ENCODE data around the gene HLCS. TPM values are rescaled to one million over a fixed set of nuclear protein-coding genes. Genes with fewer than 3 reads are reported as not detected.

The HLCS gene
- polyA plus RNA-seq, 1 of the 3 experiments (the other 2 are of a cell fraction), result 13.0 TPM

DNA sequence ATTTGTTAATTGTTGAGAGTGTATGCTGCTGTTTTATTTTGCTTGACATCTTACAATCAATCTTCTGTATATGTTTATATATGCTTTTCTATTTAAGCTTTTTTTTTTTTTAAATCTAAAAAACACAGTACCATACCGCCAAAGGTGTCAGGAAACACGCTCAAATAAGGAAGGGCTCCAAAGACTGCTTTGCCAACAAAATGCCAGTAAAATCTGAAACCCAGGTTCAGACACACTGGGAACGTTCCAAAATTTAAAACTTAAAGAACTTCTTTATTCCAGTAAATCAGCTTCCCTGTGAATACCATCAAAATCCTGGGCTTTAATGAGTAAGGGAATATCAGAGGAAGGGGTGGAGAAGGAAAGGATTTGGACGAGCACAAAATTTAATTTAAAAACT, 180.3 kb downstream of the HLCS start:
- Histone ChIP-seq H4K20me1 (ENCODE audit: insufficient read depth) (peaks cover 3% of the 10 kb centered on the region; the same call in 1 of the 2 replicates), H3K4me2 (no peak overlapping the region), H3K27me3 (ENCODE audit: insufficient read depth) (no peaks in the 10 kb centered on the region), H3K4me1 (ENCODE audit: control insufficient read depth in 1 of 2, insufficient read depth in 2 of 2, low read depth in 1 of 2, low read length in 1 of 2) (no peaks in the 10 kb centered on the region), H3K79me2 (ENCODE audit: insufficient read depth) (no peaks in the 10 kb centered on the region; the same call in 1 of the 2 replicates), H3K36me3 (replicated peaks in 1 of 2; ENCODE audit: control insufficient read depth in 1 of 2, insufficient read depth in 2 of 2, low read length in 1 of 2) (no peaks in the 10 kb centered on the region), H3K9me3 (no peaks in the 10 kb centered on the region), H3K27ac (ENCODE audit: low read depth in 2 of 2, low read length in 1 of 2) (no peak overlapping the region), H3K9ac (no peak overlapping the region), H3K4me3 (ENCODE audit: low read depth in 2 of 2, low read length in 1 of 2) (no peak overlapping the region), H3F3A (replicated peaks; ENCODE audit: insufficient read depth) (no peaks in the 10 kb centered on the region), H2AFZ (ENCODE audit: low read depth) (no peak overlapping the region), H3K9me2 (no peaks in the 10 kb centered on the region)
- ChIA-PET CTCF (no interaction called here), POLR2A (no interaction called here)
- DNase-seq, result no peak
- TF ChIP-seq YY1 (IDR thresholded peaks at IDR 0.05; ENCODE audit: low read depth), result no peak
- TF ChIP-seq, protein P1, sequence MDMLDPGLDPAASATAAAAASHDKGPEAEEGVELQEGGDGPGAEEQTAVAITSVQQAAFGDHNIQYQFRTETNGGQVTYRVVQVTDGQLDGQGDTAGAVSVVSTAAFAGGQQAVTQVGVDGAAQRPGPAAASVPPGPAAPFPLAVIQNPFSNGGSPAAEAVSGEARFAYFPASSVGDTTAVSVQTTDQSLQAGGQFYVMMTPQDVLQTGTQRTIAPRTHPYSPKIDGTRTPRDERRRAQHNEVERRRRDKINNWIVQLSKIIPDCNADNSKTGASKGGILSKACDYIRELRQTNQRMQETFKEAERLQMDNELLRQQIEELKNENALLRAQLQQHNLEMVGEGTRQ (IDR thresholded peaks at IDR 0.05; ENCODE audit: borderline replicate concordance, low read depth, low read length), result no peak
- TF ChIP-seq GATA2 (CRISPR knock-in tag; IDR thresholded peaks at IDR 0.05), result no peak
- TF ChIP-seq RXRA (IDR thresholded peaks at IDR 0.05; ENCODE audit: borderline replicate concordance, low read depth), result no peak
- TF ChIP-seq, protein P2, sequence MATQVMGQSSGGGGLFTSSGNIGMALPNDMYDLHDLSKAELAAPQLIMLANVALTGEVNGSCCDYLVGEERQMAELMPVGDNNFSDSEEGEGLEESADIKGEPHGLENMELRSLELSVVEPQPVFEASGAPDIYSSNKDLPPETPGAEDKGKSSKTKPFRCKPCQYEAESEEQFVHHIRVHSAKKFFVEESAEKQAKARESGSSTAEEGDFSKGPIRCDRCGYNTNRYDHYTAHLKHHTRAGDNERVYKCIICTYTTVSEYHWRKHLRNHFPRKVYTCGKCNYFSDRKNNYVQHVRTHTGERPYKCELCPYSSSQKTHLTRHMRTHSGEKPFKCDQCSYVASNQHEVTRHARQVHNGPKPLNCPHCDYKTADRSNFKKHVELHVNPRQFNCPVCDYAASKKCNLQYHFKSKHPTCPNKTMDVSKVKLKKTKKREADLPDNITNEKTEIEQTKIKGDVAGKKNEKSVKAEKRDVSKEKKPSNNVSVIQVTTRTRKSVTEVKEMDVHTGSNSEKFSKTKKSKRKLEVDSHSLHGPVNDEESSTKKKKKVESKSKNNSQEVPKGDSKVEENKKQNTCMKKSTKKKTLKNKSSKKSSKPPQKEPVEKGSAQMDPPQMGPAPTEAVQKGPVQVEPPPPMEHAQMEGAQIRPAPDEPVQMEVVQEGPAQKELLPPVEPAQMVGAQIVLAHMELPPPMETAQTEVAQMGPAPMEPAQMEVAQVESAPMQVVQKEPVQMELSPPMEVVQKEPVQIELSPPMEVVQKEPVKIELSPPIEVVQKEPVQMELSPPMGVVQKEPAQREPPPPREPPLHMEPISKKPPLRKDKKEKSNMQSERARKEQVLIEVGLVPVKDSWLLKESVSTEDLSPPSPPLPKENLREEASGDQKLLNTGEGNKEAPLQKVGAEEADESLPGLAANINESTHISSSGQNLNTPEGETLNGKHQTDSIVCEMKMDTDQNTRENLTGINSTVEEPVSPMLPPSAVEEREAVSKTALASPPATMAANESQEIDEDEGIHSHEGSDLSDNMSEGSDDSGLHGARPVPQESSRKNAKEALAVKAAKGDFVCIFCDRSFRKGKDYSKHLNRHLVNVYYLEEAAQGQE (IDR thresholded peaks at IDR 0.05; ENCODE audit: low read depth, low read length), result no peak
- TF ChIP-seq, protein P3, sequence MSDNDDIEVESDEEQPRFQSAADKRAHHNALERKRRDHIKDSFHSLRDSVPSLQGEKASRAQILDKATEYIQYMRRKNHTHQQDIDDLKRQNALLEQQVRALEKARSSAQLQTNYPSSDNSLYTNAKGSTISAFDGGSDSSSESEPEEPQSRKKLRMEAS (IDR thresholded peaks at IDR 0.05; ENCODE audit: low read depth), result no peak
- TF ChIP-seq SMC3 (IDR thresholded peaks at IDR 0.05; ENCODE audit: low read depth, low read length), result no peak
- TF ChIP-seq FOSL2 (IDR thresholded peaks at IDR 0.05; ENCODE audit: borderline replicate concordance, low read depth), result no peak
- WGBS (ENCODE audit: low lambda C conversion rate), result 90% methylated on average over 4 of the region's 4 CpGs

DNA sequence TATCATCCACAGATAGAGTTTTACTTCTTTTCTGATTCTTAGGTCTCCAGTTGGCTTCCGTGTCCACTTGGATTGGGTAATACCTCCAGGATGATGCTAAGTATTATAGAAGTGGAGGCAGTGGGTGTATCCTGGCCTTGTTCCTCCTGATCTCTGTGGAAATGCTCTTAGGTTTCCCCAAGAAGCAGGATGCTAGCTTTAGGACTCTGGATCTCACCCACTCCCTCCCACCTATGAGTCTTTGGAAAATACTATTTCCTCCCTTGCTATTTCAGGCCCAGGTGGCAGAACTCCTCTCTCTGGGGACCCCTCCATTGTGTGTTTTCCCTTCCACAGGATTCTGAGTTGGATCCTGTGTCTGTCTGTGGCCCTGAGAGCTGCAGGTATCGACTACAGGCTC, 180.9 kb downstream of the HLCS start:
- peaks cover 3% of the 10 kb centered on the region; the same call in 1 of the 2 replicates for H4K20me1 ChIP-seq (ENCODE audit: insufficient read depth)
- 81% methylated on average over 2 of the region's 2 CpGs for WGBS (ENCODE audit: low lambda C conversion rate)
- no peaks in the 10 kb centered on the region for H3K9me2 ChIP-seq
- no peak overlapping the region for H3K4me2 ChIP-seq
- H3K27ac ChIP-seq (ENCODE audit: low read depth in 2 of 2, low read length in 1 of 2), result no peak overlapping the region
- H3K36me3 ChIP-seq (replicated peaks in 1 of 2; ENCODE audit: control insufficient read depth in 1 of 2, insufficient read depth in 2 of 2, low read length in 1 of 2), result no peaks in the 10 kb centered on the region
- no peaks in the 10 kb centered on the region; the same call in 1 of the 2 replicates for H3K79me2 ChIP-seq (ENCODE audit: insufficient read depth)
- H3K9me3 ChIP-seq, result no peaks in the 10 kb centered on the region
- CTCF ChIA-PET, result no interaction called here
- no peak overlapping the region for H3K4me3 ChIP-seq (ENCODE audit: low read depth in 2 of 2, low read length in 1 of 2)
- POLR2A ChIA-PET, result no interaction called here
- no peaks in the 10 kb centered on the region for H3F3A ChIP-seq (replicated peaks; ENCODE audit: insufficient read depth)
- TF ChIP-seq, protein P4, sequence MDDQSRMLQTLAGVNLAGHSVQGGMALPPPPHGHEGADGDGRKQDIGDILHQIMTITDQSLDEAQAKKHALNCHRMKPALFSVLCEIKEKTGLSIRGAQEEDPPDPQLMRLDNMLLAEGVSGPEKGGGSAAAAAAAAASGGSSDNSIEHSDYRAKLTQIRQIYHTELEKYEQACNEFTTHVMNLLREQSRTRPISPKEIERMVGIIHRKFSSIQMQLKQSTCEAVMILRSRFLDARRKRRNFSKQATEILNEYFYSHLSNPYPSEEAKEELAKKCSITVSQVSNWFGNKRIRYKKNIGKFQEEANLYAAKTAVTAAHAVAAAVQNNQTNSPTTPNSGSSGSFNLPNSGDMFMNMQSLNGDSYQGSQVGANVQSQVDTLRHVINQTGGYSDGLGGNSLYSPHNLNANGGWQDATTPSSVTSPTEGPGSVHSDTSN (IDR thresholded peaks at IDR 0.05), result no peak
- no peak for TF ChIP-seq FOXM1 (IDR thresholded peaks at IDR 0.05; ENCODE audit: low read depth)
- no peak for TF ChIP-seq TEAD4 (IDR thresholded peaks at IDR 0.05; ENCODE audit: borderline replicate concordance, insufficient read depth)
- TF ChIP-seq FOSL2 (IDR thresholded peaks at IDR 0.05; ENCODE audit: borderline replicate concordance, low read depth), result no peak
- no peak for TF ChIP-seq CHD2 (IDR thresholded peaks at IDR 0.05; ENCODE audit: low read length, partially characterized antibody)
- TF ChIP-seq GABPA (IDR thresholded peaks at IDR 0.05; ENCODE audit: low read depth), result no peak
- TF ChIP-seq POLR2AphosphoS5 (IDR thresholded peaks at IDR 0.05; ENCODE audit: low read depth, low read length), result no peak
- TF ChIP-seq YY1 (IDR thresholded peaks at IDR 0.05; ENCODE audit: low read depth), result no peak
- TF ChIP-seq JUND (IDR thresholded peaks at IDR 0.05), result no peak
- TF ChIP-seq, protein P2 (IDR thresholded peaks at IDR 0.05; ENCODE audit: low read depth, low read length), result no peak
- TF ChIP-seq RFX5 (IDR thresholded peaks at IDR 0.05; ENCODE audit: low read length), result no peak
- no peak for DNase-seq
- no peaks in the 10 kb centered on the region for H3K27me3 ChIP-seq (ENCODE audit: insufficient read depth)
- no peaks in the 10 kb centered on the region for H3K4me1 ChIP-seq (ENCODE audit: control insufficient read depth in 1 of 2, insufficient read depth in 2 of 2, low read depth in 1 of 2, low read length in 1 of 2)
- no peak overlapping the region for H2AFZ ChIP-seq (ENCODE audit: low read depth)
- H3K9ac ChIP-seq, result no peak overlapping the region
